Airway epithelial cell (primary cell): Measurements from ENCODE around the gene THUMPD3. TPM values are rescaled to one million over a fixed set of nuclear protein-coding genes. Genes with fewer than 3 reads are reported as not detected.

Experiments used
- total RNA-seq: library from RNA; depleted of rRNA; stranded (reverse); fragments of >200 nt; gene quantifications from 2 replicates; pipeline ENCODE4 v1.2.3, GENCODE V29; 2015

Gene THUMPD3, protein sequence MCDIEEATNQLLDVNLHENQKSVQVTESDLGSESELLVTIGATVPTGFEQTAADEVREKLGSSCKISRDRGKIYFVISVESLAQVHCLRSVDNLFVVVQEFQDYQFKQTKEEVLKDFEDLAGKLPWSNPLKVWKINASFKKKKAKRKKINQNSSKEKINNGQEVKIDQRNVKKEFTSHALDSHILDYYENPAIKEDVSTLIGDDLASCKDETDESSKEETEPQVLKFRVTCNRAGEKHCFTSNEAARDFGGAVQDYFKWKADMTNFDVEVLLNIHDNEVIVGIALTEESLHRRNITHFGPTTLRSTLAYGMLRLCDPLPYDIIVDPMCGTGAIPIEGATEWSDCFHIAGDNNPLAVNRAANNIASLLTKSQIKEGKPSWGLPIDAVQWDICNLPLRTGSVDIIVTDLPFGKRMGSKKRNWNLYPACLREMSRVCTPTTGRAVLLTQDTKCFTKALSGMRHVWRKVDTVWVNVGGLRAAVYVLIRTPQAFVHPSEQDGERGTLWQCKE
- 24.2 and 31.7 TPM in 2 replicates for total RNA-seq

DNA sequence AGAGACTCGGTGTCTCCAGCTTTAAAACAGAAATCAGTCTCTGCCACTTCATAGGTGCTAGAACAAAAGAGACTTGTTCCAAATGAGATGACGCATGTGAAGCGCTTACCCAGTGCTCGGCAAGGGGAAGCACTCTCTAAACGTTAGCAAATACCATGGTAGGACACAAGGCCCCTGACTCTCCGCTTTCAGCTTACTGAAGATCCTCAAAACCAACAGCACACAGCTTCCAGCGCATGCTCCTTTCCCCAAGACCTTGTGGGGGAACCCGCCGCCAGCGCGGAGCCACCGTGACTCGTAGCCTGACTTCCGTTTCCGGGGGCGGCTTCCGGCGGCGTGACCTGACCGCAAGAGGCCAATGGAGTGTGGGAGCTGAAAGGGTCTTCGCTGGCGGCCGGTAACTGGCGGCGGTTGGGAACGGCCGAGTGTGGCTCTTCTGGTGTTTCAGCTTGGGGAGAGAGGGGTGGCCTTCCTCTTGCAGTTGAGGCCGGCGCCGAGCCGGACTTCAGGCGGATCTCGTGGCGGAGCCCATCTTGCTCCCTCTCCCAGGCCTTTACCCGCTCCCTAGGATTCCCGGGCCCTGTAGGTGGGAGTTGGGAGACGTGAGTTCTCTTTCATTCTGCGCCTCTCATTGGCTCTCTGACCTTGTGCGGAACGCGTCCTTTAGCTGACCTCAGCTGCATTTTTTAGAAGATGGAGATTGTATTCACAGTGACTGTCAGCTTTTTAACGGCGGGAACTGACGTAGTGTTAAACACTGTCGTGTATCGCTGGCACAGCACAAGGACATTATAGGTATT, at the start of gene THUMPD3:
Gene THUMPD3 (plus strand): TSS at position 324 of the 800 bp plus-strand sequence. CDS start 2,015 bp downstream, outside the sequence.

GRCh38 chr3:9397332-9397905, 34.6 kb downstream of the THUMPD3 start, which contains the start of gene SETD5:
SETD5 (plus strand) TSS chr3:9397615; CDS start chr3:9428939, 31,324 bp downstream.

Other genes starting within 250 kb of the THUMPD3 start
- gene SRGAP3, start 113.4 kb upstream of the THUMPD3 start, total RNA-seq, result 16.1 and 18.8 TPM in 2 replicates
- 49.1 and 66.0 TPM in 2 replicates for gene SETD5, start 34.6 kb downstream of the THUMPD3 start, total RNA-seq
- gene LHFPL4, start 190.8 kb downstream of the THUMPD3 start, total RNA-seq, result not detected in 2 replicates